Stomach (tissue), 9 donors: ENCODE data around the gene PIEZO1. TPM values are rescaled to one million over a fixed set of nuclear protein-coding genes. Genes with fewer than 3 reads are reported as not detected.

Experiments
- DNase-seq, 2 donors: peaks; one replicate each; pipeline versions ENCODE4 v3.0.0 to v3.0.0-alpha.2; 2013 to 2019
- H3K27ac ChIP-seq, 5 donors: fragments of 200-600 bp in 4 of 5; sonication (generic) in 4 of 5; one replicate each; pipeline ENCODE4 v1.5.1; 2013 to 2019; ENCODE audit warnings: mild to moderate bottlenecking in 1 of 5, moderate library complexity in 1 of 5
- H3K27me3 ChIP-seq, 3 donors: fragments of 200-600 bp; sonication (generic); one replicate each; pipeline ENCODE4 v1.5.1; 2017 to 2019; ENCODE audit warnings: mixed run types in 1 of 3
- H3K36me3 ChIP-seq, 4 donors: fragments of 200-600 bp; sonication (generic); 1 replicate in 3 of 4; 2 replicates in 1 of 4; pipeline ENCODE4 v1.5.1; 2016 to 2019
- H3K4me1 ChIP-seq, 4 donors: fragments of 200-600 bp; sonication (generic); one replicate each; pipeline ENCODE4 v1.5.1; 2016 to 2019
- H3K4me3 ChIP-seq, 4 donors: fragments of 200-600 bp; sonication (generic) in 3 of 4; one replicate each; pipeline ENCODE4 v1.5.1; 2016 to 2019; ENCODE audit warnings: mild to moderate bottlenecking in 1 of 4
- H3K9me3 ChIP-seq, 4 donors: fragments of 200-600 bp; sonication (generic); one replicate each; pipeline ENCODE4 v1.5.1; 2016 to 2019
- CTCF ChIP-seq, 7 experiments: fragments of 450-650 bp in 4 of 7; fragments of 200-600 bp in 3 of 7; sonication (generic) in 3 of 7; IDR thresholded peaks; one replicate each; pipeline ENCODE4 v1.5.1; 2016 to 2019; ENCODE audit warnings: antibody characterized with exemption in 7 of 7, control low read depth in 2 of 7, mild to moderate bottlenecking in 1 of 7
- EP300 ChIP-seq: sonication (generic); formaldehyde crosslinking; IDR thresholded peaks from one replicate; pipeline ENCODE4 v1.6.1; 2017; ENCODE audit warnings: antibody characterized with exemption
- POLR2A ChIP-seq, 4 donors: fragments of 450-650 bp; IDR thresholded peaks; one replicate each; pipeline ENCODE4 v1.6.1; 2016; ENCODE audit warnings: antibody characterized with exemption in 4 of 4, control low read depth in 2 of 4, mild to moderate bottlenecking in 1 of 4, moderate library complexity in 1 of 4
- POLR2AphosphoS5 ChIP-seq, 3 donors: sonication (generic); formaldehyde crosslinking; IDR thresholded peaks; one replicate each; pipeline ENCODE4 v1.6.1; 2016; ENCODE audit warnings: antibody characterized with exemption in 3 of 3
- WGBS, 5 donors: extraction: QIAGEN DNeasy Blood & Tissue Kit in 3 of 5; methylation state at CpG; one replicate each; pipeline versions ENCODE4 v1.1.5 to v1.1.7; 2013 to 2018; 5-methylcytosine and 5-hydroxymethylcytosine counted together
- intact Hi-C: fragments of 100-400 bp; cut with DNase I; formaldehyde crosslinking; loops from one replicate; pipeline ENCODE4 v1.15.1; 2023; ENCODE audit warnings: low total_unique reads
- polyA plus RNA-seq, 3 donors: library from polyadenylated mRNA; stranded (reverse); fragments of 200-250 nt; gene quantifications; one replicate each; pipeline ENCODE4 v1.2.3, GENCODE V29; 2013
- total RNA-seq, 5 donors: library from RNA; depleted of rRNA; stranded (reverse); fragments of >200 nt; gene quantifications; one replicate each; pipeline versions ENCODE4 v1.1.0 to v1.2.3, GENCODE V29; 2014 to 2016
- donor health status: healthy with polysubstance abuse.
- donor health status: Bipolar disorder and iron deficiency.
- donor health status: healthy.

PIEZO1 gene
- total and polyA plus RNA-seq, 8 donors, result 43.7 to 171 (median 115) TPM

GRCh38 chr16:88725609-88726407, 59.2 kb downstream of the PIEZO1 start:
- no peaks in the 10 kb centered on the region for H3K9me3 ChIP-seq
- H3K36me3 ChIP-seq, result peaks cover 70 to 85% (median 85%) of the 10 kb centered on the region in 4 donors
- 81 to 91% (median 87%) methylated on average over 13 to 32 of the region's 32 CpGs for WGBS, 5 donors
- no peaks in the 10 kb centered on the region for H3K4me1 ChIP-seq
- intact Hi-C loops, result no loop called here
- DNase-seq, result no peak
- H3K27ac ChIP-seq, result no peak overlapping the region
- TF ChIP-seq CTCF (IDR thresholded peaks at IDR 0.05) (no peak), POLR2A (IDR thresholded peaks at IDR 0.05) (no peak), EP300 (no peak), POLR2AphosphoS5 (IDR thresholded peaks at IDR 0.05) (no peak)
- no peaks in the 10 kb centered on the region for H3K27me3 ChIP-seq
- no peak overlapping the region for H3K4me3 ChIP-seq

GRCh38 chr16:88724855-88725555, 60.0 kb downstream of the PIEZO1 start:
- peaks cover 74 to 85% (median 85%) of the 10 kb centered on the region in 4 donors for H3K36me3 ChIP-seq
- no peak overlapping the region for H3K4me3 ChIP-seq
- H3K27me3 ChIP-seq, result no peaks in the 10 kb centered on the region
- H3K9me3 ChIP-seq, result no peaks in the 10 kb centered on the region
- no peak overlapping the region for H3K27ac ChIP-seq
- intact Hi-C loops, result no loop called here
- DNase-seq, result no peak
- no peak for TF ChIP-seq POLR2AphosphoS5 (IDR thresholded peaks at IDR 0.05)
- TF ChIP-seq POLR2A (IDR thresholded peaks at IDR 0.05), result no peak
- TF ChIP-seq EP300, result no peak
- WGBS, 5 donors, result 88 to 90% (median 90%) methylated on average over 27 to 31 of the region's 31 CpGs
- no peaks in the 10 kb centered on the region for H3K4me1 ChIP-seq

- no peak overlapping the region for H3K27ac ChIP-seq
- intact Hi-C loops, result no loop called here
- DNase-seq, result no peak
- 91 to 97% (median 95%) methylated on average over 16 to 17 of the region's 17 CpGs for WGBS, 5 donors
- H3K4me3 ChIP-seq, result no peak overlapping the region
- H3K4me1 ChIP-seq, result no peaks in the 10 kb centered on the region
- no peaks in the 10 kb centered on the region for H3K9me3 ChIP-seq
- TF ChIP-seq CTCF (IDR thresholded peaks at IDR 0.05) (no peak), POLR2A (IDR thresholded peaks at IDR 0.05) (no peak), EP300 (no peak), POLR2AphosphoS5 (IDR thresholded peaks at IDR 0.05) (no peak)
- H3K36me3 ChIP-seq, result peaks cover 82 to 93% (median 92%) of the 10 kb centered on the region in 4 donors
- H3K27me3 ChIP-seq, result no peaks in the 10 kb centered on the region
Measured at GRCh38 chr16:88723911-88724310, 61.1 kb downstream of the PIEZO1 start.

GRCh38 chr16:88723507-88723887, 61.5 kb downstream of the PIEZO1 start:
- WGBS, 5 donors, result 81 to 96% (median 90%) methylated on average over 4 to 8 of the region's 8 CpGs
- Histone ChIP-seq H3K9me3 (no peaks in the 10 kb centered on the region), H3K36me3 (peaks cover 82 to 97% (median 97%) of the 10 kb centered on the region in 4 donors), H3K27ac (no peak overlapping the region), H3K4me1 (no peaks in the 10 kb centered on the region), H3K27me3 (no peaks in the 10 kb centered on the region), H3K4me3 (no peak overlapping the region)
- no peak for DNase-seq
- intact Hi-C loops, result no loop called here
- no peak for TF ChIP-seq POLR2A (IDR thresholded peaks at IDR 0.05)
- TF ChIP-seq EP300, result no peak
- no peak for TF ChIP-seq CTCF (IDR thresholded peaks at IDR 0.05)
- no peak for TF ChIP-seq POLR2AphosphoS5 (IDR thresholded peaks at IDR 0.05)
